Kidney epithelial cell (primary cell): ENCODE results near the gene DDX42. TPM values are rescaled to one million over a fixed set of nuclear protein-coding genes. Genes with fewer than 3 reads are reported as not detected.

ENCODE experiments used
- DNase-seq: peaks from one replicate; pipeline ENCODE4 v3.0.0-alpha.2; 2010; ENCODE audit warnings: low read depth
- H3K27me3 ChIP-seq: 2 replicates; pipeline ENCODE4 v1.6.0; 2011; ENCODE audit warnings: low read length; ENCODE audit not compliant: control insufficient read depth, insufficient read depth
- H3K36me3 ChIP-seq: 2 replicates; pipeline ENCODE4 v1.5.1; 2011; ENCODE audit warnings: low read length; ENCODE audit not compliant: control insufficient read depth, insufficient read depth
- H3K4me3 ChIP-seq: 2 replicates; pipeline ENCODE4 v1.5.1; 2011; ENCODE audit warnings: low read depth, mild to moderate bottlenecking, control low read depth, low read length
- total RNA-seq: library from RNA; depleted of rRNA; stranded (reverse); fragments of >200 nt; gene quantifications from 2 replicates; pipeline ENCODE4 v1.2.3, GENCODE V29; 2015
- TF ChIP-seq, protein P1 (sequence below): IDR thresholded peaks from 2 replicates; pipeline ENCODE4 v1.5.1; 2011; ENCODE audit warnings: mild to moderate bottlenecking, moderate library complexity, low read length, control low read depth, inconsistent platforms; ENCODE audit not compliant: insufficient read depth, poor library complexity, severe bottlenecking

DDX42 gene
- total RNA-seq, 1 donor from 2014 or later = 55.7 TPM

DNA sequence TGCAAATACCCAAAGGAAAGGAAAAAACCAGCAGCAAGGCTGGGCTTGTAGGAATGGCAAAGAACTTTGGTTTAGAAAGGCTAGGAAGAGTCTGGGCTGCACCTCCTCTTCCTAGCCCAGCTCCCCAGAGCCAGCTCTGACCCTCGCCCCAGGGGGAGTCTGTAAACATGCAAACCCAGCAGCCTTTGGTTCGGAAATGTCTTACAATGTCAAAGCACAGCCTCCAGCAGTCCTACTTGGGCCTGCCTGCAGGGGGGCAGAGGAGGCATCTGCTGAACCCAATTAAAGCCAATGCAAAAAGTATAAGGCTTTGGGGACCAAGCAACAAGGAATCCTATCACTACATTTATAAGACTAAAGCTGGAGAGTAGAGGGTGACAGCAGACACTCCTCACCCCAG lies 58.5 kb downstream of the DDX42 start:
- TF ChIP-seq, protein P1, sequence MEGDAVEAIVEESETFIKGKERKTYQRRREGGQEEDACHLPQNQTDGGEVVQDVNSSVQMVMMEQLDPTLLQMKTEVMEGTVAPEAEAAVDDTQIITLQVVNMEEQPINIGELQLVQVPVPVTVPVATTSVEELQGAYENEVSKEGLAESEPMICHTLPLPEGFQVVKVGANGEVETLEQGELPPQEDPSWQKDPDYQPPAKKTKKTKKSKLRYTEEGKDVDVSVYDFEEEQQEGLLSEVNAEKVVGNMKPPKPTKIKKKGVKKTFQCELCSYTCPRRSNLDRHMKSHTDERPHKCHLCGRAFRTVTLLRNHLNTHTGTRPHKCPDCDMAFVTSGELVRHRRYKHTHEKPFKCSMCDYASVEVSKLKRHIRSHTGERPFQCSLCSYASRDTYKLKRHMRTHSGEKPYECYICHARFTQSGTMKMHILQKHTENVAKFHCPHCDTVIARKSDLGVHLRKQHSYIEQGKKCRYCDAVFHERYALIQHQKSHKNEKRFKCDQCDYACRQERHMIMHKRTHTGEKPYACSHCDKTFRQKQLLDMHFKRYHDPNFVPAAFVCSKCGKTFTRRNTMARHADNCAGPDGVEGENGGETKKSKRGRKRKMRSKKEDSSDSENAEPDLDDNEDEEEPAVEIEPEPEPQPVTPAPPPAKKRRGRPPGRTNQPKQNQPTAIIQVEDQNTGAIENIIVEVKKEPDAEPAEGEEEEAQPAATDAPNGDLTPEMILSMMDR = no peak
- H3K27me3 ChIP-seq = no peaks in the 10 kb centered on the region
- peaks cover 7% of the 10 kb centered on the region for H3K36me3 ChIP-seq
- DNase-seq = no peak
- no peak overlapping the region for H3K4me3 ChIP-seq

DNA sequence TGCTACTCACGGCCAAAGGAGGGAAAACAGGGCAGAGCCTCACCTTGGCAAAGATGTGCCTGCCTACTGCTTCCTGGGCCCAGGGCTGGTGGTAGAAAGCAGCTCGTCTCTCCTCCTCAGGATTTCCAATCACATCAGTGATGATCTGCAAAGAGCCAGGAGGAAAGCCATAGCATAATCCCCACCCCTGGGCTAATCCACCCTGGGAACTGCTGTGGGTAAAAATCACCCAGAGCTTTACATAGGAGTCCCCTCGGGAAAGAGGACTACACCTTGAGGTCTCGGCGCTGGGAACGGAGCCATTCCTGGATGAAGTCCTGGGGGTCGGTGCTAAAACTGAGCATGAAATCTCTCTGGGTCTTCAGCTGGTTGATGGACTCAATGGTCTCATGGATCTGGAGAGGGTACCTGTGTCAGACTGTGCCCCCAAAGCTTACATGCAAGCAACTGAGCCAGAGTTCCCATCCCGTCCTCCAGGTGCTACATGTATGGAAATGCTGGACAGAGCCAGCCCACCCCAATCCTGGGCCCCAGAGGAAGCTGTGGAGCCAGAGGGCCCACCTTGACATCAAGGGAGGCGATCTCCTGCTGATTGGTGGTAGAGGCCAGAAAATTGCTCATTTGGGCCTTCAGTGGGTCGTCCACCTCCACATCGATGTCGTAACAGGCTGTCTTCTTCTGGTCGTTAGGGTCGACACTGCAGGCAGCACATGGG lies 59.2 kb downstream of the DDX42 start:
- no peak for DNase-seq
- TF ChIP-seq, protein P1 = no peak
- Histone ChIP-seq H3K27me3 (no peaks in the 10 kb centered on the region), H3K36me3 (peaks cover 7% of the 10 kb centered on the region), H3K4me3 (no peak overlapping the region)

DNA sequence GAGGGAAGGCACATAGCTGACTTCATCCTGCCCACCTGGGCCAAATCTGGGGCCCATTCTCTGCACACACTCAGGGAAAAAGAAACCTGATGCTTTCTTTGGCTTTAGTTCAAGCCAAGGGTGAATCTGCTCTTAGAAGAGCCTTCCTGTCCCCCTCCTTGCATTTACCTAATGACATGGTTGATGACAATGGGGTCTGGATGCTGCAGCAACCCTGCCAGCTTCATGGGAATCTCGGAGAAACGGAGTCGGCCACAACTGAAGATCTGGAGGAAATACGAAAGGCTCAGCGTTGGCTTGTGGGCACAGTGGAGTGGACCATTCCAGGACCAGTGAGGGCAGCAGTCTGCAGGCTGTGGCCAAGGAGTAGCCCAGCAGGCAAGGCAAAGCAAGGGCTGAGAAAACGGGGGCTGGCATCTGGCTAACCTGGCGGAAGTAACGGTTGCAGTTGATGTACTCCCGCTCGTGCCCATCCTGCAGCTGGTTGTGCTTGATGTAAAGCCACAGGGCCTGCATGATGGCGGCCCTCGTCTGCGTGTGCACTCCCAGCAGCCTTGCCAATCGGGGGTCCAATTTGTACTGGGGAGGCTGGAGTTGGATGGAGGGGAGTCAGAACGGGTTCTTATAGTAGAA lies 59.9 kb downstream of the DDX42 start:
- peaks cover 7% of the 10 kb centered on the region for H3K36me3 ChIP-seq
- TF ChIP-seq, protein P1 = no peak
- no peak for DNase-seq
- H3K4me3 ChIP-seq = no peak overlapping the region
- no peaks in the 10 kb centered on the region for H3K27me3 ChIP-seq

DNA sequence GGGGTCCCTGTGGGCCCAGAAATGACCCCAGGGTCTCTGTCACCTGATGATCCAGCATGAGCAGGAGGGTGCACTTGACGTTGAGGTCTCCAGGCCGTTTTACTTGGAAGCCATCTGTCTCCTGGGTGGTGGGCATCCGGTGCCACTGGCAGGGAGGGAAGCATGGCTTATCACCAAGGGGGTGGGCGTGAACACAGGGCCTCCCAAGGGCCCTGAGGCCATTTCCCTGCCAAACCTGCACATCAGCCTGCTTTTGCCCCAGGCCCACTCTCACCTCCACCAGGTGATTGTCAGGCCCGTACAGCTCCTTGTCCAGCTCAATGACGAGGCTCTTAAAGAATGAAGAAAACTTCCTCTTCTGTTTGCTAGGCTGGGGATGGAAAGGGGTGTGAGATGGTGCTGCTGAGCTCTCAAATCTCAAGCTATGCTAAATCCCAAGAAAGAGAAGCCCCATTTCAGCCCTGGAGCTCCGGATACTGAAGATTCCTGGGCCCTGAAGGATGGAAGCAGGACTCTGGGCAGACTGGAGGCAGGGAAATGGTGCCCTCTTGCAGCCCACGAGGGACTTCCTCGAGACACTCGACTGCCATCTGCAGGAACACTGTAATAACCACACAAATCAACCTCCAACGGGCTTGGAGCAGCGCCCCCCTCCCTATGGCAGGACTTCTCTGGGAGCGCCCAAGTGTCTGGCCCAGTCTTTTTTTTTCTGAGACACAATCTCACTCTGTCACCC lies 60.6 kb downstream of the DDX42 start:
- TF ChIP-seq, protein P1 = peak; percentile 80
- Histone ChIP-seq H3K27me3 (no peaks in the 10 kb centered on the region), H3K4me3 (no peak overlapping the region), H3K36me3 (peaks cover 7% of the 10 kb centered on the region)
- no peak for DNase-seq

DNA sequence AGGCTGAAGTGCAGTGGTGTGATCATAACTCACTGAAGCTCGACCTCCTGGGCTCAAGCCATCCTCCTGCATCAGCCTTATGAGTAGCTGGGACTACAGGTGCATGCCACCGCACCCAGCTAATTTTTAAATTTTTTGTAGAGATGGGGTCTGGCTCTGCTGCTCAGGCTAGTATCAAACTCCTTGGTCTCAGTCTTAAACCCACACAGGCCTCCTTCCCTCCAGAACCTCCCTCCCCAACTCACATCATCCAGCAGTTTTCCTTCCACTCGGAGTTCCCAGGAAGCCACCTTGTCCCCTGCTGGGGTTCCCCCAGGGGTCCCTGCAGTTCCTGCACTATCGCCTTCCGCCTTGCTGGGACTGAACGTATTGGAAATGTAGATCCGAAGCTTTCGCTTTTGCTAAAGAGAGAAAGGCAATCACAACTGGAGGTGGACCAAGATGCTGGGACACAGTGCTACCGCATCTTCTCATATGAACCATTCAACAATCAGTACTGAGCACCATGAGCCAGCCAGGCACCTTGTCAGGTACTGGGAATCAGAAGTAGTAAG lies 61.3 kb downstream of the DDX42 start:
- no peak for DNase-seq
- peaks cover 6% of the 10 kb centered on the region for H3K36me3 ChIP-seq
- TF ChIP-seq, protein P1 = no peak
- H3K4me3 ChIP-seq = no peak overlapping the region
- no peaks in the 10 kb centered on the region for H3K27me3 ChIP-seq
